ENCODE data around the gene DYNLL2.

Gene DYNLL2

DNA sequence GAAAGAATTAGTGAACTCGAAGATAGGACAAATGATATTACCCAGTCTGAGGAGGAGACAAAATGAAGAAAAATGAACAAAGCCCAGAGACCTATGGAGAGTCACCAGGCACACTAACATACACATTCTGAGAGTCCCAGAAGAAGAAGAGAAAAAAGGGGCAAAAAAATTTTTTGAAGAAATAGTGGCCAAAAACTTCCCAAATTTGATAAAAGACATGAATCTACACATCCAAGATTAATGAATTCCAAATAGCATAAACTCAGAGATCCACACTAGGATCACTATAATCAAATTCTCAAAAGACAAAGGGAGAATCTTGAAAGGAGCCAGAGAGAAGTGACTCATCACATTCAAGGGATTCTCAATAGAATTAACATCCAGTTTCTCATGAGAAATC lies 61.6 kb downstream of the DYNLL2 start:
- TF ChIP-seq, protein P1, sequence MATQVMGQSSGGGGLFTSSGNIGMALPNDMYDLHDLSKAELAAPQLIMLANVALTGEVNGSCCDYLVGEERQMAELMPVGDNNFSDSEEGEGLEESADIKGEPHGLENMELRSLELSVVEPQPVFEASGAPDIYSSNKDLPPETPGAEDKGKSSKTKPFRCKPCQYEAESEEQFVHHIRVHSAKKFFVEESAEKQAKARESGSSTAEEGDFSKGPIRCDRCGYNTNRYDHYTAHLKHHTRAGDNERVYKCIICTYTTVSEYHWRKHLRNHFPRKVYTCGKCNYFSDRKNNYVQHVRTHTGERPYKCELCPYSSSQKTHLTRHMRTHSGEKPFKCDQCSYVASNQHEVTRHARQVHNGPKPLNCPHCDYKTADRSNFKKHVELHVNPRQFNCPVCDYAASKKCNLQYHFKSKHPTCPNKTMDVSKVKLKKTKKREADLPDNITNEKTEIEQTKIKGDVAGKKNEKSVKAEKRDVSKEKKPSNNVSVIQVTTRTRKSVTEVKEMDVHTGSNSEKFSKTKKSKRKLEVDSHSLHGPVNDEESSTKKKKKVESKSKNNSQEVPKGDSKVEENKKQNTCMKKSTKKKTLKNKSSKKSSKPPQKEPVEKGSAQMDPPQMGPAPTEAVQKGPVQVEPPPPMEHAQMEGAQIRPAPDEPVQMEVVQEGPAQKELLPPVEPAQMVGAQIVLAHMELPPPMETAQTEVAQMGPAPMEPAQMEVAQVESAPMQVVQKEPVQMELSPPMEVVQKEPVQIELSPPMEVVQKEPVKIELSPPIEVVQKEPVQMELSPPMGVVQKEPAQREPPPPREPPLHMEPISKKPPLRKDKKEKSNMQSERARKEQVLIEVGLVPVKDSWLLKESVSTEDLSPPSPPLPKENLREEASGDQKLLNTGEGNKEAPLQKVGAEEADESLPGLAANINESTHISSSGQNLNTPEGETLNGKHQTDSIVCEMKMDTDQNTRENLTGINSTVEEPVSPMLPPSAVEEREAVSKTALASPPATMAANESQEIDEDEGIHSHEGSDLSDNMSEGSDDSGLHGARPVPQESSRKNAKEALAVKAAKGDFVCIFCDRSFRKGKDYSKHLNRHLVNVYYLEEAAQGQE (IDR thresholded peaks at IDR 0.05; ENCODE audit: insufficient read depth in 1 of 2, low read depth in 2 of 2, low read length in 2 of 2) = no peak
- TF ChIP-seq FOXP2 (optimal IDR thresholded peaks at IDR 0.05; ENCODE audit: borderline replicate concordance, extremely low read depth, extremely low read length, insufficient read depth) = no peak
- no peak for TF ChIP-seq SIN3A (IDR thresholded peaks at IDR 0.05; ENCODE audit: borderline replicate concordance, insufficient read depth, low read length)
